Skeletal muscle tissue (tissue), 4 donors: ENCODE measurements around the gene SLC2A1. TPM values are rescaled to one million over a fixed set of nuclear protein-coding genes. Genes with fewer than 3 reads are reported as not detected.
A peak's percentile ranks its signal among the peaks of the same experiment; 100 is the strongest.

ENCODE experiments used
- H3K27ac ChIP-seq: one replicate; pipeline ENCODE4 v1.7.0; 2013; ENCODE audit warnings: mild to moderate bottlenecking, low read depth, low read length, inconsistent platforms
- H3K27me3 ChIP-seq, 3 donors: one replicate each; pipeline ENCODE4 v1.7.0; 2013; ENCODE audit warnings: low read length in 3 of 3; ENCODE audit not compliant: control insufficient read depth in 3 of 3, insufficient read depth in 3 of 3
- H3K36me3 ChIP-seq, 3 donors: one replicate each; pipeline ENCODE4 v1.7.0; 2013; ENCODE audit warnings: low read length in 3 of 3; ENCODE audit not compliant: control insufficient read depth in 3 of 3, insufficient read depth in 3 of 3
- H3K4me1 ChIP-seq, 3 donors: one replicate each; pipeline ENCODE4 v1.7.0; 2013; ENCODE audit warnings: low read length in 3 of 3, mild to moderate bottlenecking in 3 of 3; ENCODE audit not compliant: control insufficient read depth in 3 of 3, insufficient read depth in 3 of 3
- H3K4me3 ChIP-seq, 3 donors: one replicate each; pipeline ENCODE4 v1.7.0; 2013; ENCODE audit warnings: low read length in 3 of 3
- H3K9ac ChIP-seq, 3 donors: one replicate each; pipeline ENCODE4 v1.7.0; 2013; ENCODE audit warnings: low read length in 3 of 3, mild to moderate bottlenecking in 3 of 3, moderate library complexity in 2 of 3, low read depth in 1 of 3
- H3K9me3 ChIP-seq, 3 donors: one replicate each; pipeline ENCODE4 v1.7.0; 2013; ENCODE audit warnings: low read length in 3 of 3; ENCODE audit not compliant: control insufficient read depth in 3 of 3
- total RNA-seq: library from RNA; depleted of rRNA; stranded (reverse); fragments of >200 nt; gene quantifications from one replicate; pipeline ENCODE4 v1.2.3, GENCODE V29; 2014
- donor health status: Osteomylitis.

SLC2A1 gene
- total RNA-seq, 1 donor from 2014 or later = 28.2 TPM

DNA sequence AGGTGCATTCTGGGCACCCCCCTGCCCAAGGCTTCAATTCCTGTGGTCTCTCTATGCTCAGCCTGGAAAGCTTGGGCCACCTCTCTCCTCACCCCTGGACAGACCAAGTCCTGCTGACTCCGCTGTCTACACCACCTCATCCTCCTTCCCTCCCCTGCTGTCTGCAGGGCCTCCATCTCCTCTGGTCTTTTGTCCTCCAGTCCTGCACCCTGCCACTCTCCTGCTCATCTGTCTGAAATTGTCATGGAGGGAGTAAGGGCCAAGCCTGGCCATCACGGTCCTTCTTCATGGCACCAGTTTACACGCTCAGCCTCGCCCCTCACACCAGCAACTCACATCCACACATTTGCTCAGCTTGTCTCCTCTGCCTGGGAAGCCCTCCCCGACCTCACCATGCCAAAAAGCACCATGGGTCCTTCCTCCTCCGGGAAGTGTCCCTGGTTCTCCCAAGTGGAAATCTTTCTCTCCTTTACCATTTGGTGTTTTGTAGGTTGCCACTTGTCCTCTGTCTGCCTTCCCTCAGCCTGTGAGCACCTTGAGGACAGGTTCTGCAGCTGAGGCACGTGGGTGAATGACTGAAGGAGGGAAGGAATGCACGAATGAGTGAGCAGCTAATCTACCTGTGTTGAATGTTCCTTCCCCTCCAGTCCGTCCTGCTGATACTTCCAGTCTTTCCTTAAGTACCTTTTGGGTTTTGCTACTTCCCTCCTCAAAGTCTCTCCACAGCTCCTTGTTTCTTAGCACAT is 2.1 kb upstream of the SLC2A1 start:
- peaks cover 28 to 37% (median 36%) of the 10 kb centered on the region in 3 donors for H3K27me3 ChIP-seq
- H3K9ac ChIP-seq = no peak overlapping the region
- no peak overlapping the region for H3K4me3 ChIP-seq
- H3K9me3 ChIP-seq = no peaks in the 10 kb centered on the region
- no peaks in the 10 kb centered on the region for H3K36me3 ChIP-seq
- peaks cover 6 to 7% (median 7%) of the 10 kb centered on the region in 3 donors for H3K4me1 ChIP-seq
- no peak overlapping the region for H3K27ac ChIP-seq

DNA sequence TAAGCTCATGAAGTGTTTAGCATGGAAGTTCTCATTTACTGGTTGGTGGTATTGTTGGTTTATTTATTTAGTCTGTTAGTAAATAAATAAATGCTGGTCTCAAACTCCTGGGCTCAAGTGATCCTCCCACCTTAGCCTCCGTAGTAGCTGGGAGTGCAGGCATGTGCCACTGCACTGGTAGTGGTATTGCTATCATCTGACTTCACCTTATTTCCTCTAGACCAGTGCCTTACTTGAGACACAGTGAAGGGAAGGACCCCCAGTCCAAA is 1.4 kb upstream of the SLC2A1 start:
- Histone ChIP-seq H3K4me3 (no peak overlapping the region), H3K4me1 (peaks cover 6 to 7% (median 7%) of the 10 kb centered on the region in 3 donors), H3K9me3 (no peaks in the 10 kb centered on the region), H3K9ac (no peak overlapping the region), H3K27ac (no peak overlapping the region), H3K36me3 (no peaks in the 10 kb centered on the region), H3K27me3 (peaks cover 28 to 37% (median 36%) of the 10 kb centered on the region in 3 donors)

DNA sequence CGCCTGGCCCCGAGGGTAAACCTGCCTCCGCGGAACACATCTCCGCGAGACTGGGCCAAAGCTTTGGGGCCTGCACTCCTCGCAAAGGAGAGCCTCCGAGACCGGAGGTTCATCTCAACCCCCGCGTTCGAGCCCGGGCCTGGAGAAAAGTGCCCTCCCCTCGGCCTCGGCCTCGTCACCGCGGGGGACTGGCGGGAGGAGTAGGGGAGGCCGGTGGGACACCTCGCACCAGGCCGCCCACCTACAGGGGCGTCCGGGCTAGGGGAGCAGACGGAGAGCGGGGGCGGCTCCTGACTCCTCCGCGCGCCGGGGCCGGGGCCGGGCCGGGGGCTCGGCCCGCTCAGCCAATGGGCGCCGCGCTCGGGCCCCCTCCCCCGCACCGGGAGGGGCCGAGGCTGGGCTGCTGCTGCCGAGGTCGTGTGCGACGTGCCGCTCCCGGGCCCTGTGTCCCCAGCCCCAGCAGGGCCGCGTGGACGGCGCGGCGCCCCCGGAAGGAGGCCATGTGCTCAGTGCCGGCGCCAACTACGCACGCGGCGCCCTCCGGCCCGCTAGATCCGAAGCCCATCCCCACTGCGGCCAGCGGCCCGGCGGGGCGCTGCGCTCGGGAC is 684 bp downstream of the SLC2A1 start:
- peak overlapping the region in 2 of 3 donors; percentile 76 to 86 for H3K4me3 ChIP-seq
- H3K27ac ChIP-seq = no peak overlapping the region
- H3K36me3 ChIP-seq = no peaks in the 10 kb centered on the region
- H3K4me1 ChIP-seq = peaks cover 6 to 10% (median 10%) of the 10 kb centered on the region in 3 donors
- H3K9ac ChIP-seq = peak overlapping the region in 2 of 3 donors; percentile 62 to 76
- H3K27me3 ChIP-seq = peaks cover 21 to 30% (median 30%) of the 10 kb centered on the region in 3 donors
- no peaks in the 10 kb centered on the region for H3K9me3 ChIP-seq

DNA sequence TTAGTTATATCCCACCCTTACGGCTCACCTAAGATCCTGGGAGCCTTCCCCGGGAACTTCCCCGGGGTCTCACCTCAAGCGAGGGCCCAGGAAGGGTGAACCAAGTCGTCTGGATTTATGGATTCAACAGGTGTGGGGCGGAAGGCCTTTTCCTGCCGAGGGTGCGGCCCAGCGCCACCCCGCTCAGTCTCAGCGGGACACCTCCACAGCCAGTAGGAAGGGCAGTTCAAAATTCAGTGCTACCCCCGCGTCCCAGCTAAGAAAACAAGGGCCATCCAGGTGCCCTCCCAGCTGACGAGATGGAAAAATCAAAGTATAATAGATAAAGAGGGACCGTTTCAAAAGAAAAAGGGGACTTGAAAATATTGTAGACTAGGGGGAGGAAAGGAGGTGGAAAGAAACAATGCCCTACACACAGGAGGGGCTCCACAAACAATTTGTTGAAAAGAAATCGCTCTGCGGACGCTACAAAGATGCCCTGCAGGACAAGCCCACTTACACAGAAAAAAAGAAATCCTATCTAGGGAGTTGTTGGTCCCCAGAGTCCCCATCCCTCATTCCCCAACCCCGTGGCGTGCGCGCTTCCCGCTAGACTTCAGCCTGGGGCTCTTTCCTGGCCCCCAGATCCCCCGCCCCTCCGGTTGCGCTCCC is 1.3 kb downstream of the SLC2A1 start:
- no peak overlapping the region for H3K27ac ChIP-seq
- H3K4me1 ChIP-seq = peaks cover 9 to 15% (median 14%) of the 10 kb centered on the region in 3 donors
- no peaks in the 10 kb centered on the region for H3K9me3 ChIP-seq
- H3K9ac ChIP-seq = peak overlapping the region in 2 of 3 donors; percentile 62 to 76
- H3K4me3 ChIP-seq = peak overlapping the region in 2 of 3 donors; percentile 76 to 86
- peaks cover 21 to 27% (median 26%) of the 10 kb centered on the region in 3 donors for H3K27me3 ChIP-seq
- no peaks in the 10 kb centered on the region for H3K36me3 ChIP-seq

DNA sequence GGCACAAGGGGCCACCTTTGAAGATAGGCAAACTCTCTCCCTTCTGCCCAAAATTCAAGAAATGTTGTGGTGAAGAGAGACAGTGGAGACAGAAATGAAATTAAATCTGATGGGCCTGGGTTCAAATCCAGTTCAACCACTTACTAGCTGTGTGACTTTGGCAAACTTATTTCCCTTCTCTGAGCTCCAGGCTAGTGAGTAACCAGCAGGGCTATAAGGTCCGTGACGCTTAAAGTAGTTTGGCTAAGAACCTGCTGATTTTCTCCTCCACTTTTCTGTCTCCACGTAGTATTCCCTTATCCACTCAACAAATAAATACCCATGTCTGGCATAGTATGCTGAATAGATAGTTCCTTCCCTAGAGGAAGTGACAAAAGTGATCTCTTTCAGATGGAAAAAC is 1.9 kb downstream of the SLC2A1 start:
- peaks cover 18 to 26% (median 23%) of the 10 kb centered on the region in 3 donors for H3K27me3 ChIP-seq
- no peaks in the 10 kb centered on the region for H3K36me3 ChIP-seq
- no peak overlapping the region for H3K4me3 ChIP-seq
- H3K27ac ChIP-seq = no peak overlapping the region
- H3K4me1 ChIP-seq = peaks cover 9 to 15% (median 14%) of the 10 kb centered on the region in 3 donors
- no peaks in the 10 kb centered on the region for H3K9me3 ChIP-seq
- no peak overlapping the region for H3K9ac ChIP-seq

DNA sequence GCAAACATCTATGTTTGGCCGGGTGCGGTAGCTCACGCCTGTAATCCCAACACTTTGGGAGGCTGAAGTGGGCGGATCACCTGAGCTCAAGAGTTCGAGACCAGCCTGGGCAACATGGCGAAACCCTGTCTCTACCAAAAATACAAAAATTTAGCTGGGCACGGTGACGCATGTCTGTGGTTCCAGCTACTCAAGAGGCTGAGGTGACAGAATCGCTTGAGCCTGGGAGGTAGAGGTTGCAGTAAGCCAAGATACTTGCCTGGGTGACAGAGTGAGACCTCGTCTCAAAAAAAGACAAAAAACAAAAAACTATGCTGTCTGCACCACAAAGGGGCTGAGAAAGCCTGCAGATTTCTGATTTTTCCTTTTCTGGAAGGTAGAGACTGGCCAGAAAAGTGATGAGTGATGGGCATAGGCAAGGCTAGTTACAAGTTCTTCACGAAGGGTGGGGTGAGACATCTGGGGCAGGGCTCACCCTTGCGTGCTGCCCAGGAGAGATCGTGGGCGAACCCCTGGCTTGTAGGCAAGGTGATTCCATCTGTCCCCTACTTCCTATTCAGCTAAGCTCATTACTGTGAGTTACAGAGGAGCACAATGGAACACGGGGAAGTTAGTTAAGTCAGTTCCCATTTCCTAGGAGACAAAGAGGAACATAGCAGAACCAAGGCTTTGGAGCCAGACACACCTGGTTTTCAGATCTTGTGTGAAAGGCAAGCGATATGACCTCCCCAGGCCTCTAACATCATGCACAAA is 3.2 kb downstream of the SLC2A1 start:
- Histone ChIP-seq H3K9ac (no peak overlapping the region), H3K4me1 (peaks cover 9 to 15% (median 14%) of the 10 kb centered on the region in 3 donors), H3K9me3 (no peaks in the 10 kb centered on the region), H3K27me3 (peaks cover 10 to 13% (median 10%) of the 10 kb centered on the region in 3 donors), H3K27ac (no peak overlapping the region), H3K4me3 (no peak overlapping the region), H3K36me3 (no peaks in the 10 kb centered on the region)

DNA sequence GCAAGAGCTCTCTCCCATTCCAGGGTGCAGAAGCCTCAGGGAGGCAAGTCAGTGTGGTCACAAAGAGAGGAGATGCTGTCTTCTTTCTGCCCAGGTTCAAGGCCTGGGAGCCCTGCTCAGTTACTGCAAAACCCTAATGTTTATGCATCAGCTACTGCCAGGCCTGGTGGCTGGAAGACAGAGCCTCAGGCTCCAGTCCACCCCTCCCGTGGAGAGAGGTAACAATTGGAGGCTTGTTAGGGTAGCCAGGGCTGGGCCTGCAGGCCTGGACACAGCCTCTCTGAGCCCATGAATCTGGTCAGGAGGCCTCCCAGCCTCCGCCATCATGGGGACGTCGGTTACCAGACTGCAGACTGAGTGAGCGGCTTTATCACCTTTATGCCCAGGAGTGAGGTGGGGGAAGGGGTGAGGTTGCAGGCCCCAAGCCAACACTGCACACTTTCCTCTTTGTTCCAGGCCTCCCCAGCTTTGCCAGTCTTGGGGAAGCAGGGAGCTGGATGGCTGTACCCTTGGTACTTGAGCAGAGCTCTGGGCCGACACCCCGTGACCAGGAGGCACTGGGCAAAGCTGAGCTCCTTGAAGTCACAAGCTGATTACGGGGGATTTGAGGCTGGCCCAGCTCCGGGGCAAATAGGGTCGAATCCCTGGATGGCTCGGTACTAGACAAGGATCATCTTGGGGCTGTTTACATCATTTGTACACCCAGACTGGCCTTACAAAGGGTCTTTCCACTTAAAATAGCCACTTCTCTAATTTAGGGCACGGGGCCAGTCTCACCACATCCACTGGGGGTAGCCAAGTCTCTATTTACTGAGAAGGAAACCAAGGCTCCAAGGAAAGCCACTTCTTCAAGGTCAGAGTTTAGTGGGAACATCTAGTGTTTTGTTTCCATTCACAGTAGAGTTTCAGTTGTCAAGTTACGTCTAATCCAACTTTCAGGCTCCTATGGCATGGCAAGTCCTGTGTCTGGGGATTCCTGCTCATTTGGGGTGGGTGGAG is 5.2 kb downstream of the SLC2A1 start:
- no peaks in the 10 kb centered on the region for H3K36me3 ChIP-seq
- H3K9ac ChIP-seq = no peak overlapping the region
- peaks cover 5 to 14% (median 7%) of the 10 kb centered on the region in 3 donors for H3K4me1 ChIP-seq
- no peaks in the 10 kb centered on the region for H3K27me3 ChIP-seq
- H3K4me3 ChIP-seq = no peak overlapping the region
- H3K27ac ChIP-seq = no peak overlapping the region
- H3K9me3 ChIP-seq = no peaks in the 10 kb centered on the region

DNA sequence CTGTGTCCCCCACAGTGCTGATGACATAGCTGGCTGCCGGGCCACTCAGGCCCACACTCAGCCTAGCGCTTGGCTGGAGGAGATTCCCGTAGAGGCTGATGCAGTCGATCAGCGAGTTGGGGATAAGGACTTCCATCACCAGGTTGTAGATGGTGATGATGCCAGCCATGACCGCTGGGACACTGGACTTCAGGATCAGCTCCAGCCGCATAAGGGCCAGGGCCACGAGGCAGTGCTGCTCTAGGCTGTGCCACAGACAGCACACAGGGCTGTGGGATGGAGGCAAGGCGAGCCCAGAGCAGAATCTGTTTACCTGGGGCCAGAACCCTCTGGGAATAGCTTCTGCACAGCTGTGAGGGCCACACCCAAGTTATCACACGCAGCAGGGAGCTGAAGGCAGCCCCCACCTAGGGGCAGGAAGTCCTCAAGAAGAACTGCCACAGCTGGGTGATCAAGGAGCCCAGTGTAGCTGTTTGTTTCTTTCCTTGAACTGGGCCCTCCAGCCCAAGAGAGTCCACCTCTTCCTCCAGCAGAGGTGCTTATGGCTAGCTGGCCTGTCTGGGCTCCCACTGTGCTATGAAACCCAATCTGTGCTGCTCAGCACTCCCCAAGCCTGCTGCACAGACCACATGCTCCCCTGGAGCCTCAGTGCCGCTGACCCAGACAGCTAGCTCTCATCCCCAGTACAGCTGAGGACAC is 6.2 kb downstream of the SLC2A1 start:
- Histone ChIP-seq H3K9me3 (no peaks in the 10 kb centered on the region), H3K9ac (peak overlapping the region in 1 of 3 donors; percentile 40), H3K27ac (no peak overlapping the region), H3K4me3 (no peak overlapping the region), H3K36me3 (no peaks in the 10 kb centered on the region), H3K4me1 (peaks cover 4 to 14% (median 7%) of the 10 kb centered on the region in 3 donors), H3K27me3 (peaks cover 0 to 5% (median 0%) of the 10 kb centered on the region in 3 donors)
